Measurements from ENCODE around the gene PROZ. TPM values are rescaled to one million over a fixed set of nuclear protein-coding genes. Genes with fewer than 3 reads are reported as not detected.
A peak's percentile ranks its signal among the peaks of the same experiment; 100 is the strongest.
"Not testable (repeated sequence)": the region's sequence is repeated elsewhere in the genome, so short reads cannot be mapped to it uniquely, and the experiment has no call there.

The PROZ gene
- 1.0 TPM for polyA plus RNA-seq
- long read RNA-seq, donor 1: 0 reads
- long read RNA-seq, donor 2, partial matches to known transcripts: 0 of 1 reads
- long read RNA-seq, donor 2, other reads (novel, unspliced or antisense): 0 of 1 reads
- long read RNA-seq, donor 3: 0 reads
- long read RNA-seq, donor 4: 0 reads
- long read RNA-seq, donor 5, partial matches to known transcripts: 25 of 25 reads
- long read RNA-seq, donor 5, other reads (novel, unspliced or antisense): 0 of 25 reads
- long read RNA-seq, donor 6: 0 reads
- long read RNA-seq, donor 7: 0 reads
- long read RNA-seq, donor 8: 0 reads
- long read RNA-seq, donor 9: 0 reads
- long read RNA-seq, donor 10: 0 reads
- long read RNA-seq, donor 11: 0 reads

DNA sequence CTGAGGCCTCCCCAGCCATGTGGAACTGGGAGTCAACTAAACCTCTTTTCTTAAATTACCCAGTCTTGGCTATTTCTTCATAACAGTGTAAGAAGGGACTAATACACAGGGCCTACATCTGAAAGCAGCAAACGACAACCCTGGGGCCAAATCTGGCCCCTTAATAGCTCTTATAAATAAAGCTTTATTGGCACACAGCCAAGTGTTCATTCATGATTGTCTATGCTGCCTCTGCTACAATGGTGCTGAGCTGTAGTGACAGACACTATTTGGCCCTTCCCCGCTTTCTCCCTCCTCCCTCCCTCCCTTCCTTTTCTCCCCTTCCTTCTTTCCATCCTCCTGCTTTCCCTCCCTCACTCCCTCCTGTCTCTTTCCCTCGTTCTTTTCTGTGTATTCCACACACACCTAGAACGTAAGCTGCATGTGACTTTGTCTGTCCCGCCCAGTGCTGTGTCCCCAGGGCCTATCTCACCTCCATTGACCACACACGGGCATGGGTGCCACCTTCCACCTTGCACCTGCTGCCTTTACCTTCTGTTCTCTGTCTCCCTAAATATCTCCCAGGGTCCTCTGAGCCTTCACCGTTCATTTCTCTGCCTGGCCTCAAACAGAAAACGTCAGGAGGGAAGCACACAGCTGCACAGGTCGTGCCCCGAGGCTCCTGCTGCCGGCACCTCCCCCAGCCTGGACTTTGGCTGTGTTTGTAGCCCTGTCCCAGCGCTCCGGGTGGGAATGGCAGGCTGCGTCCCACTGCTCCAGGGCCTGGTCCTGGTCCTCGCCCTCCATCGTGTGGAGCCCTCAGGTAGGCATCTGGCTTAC, at the start of gene PROZ:
Gene PROZ, plus strand, starts transcription at position 720 of the 819 bp plus-strand sequence. Its CDS starts 13 bp downstream, at position 733.
- peak; percentile 39 to 74 for DNase-seq
- WGBS (ENCODE audit: insufficient coverage, low lambda C conversion rate): 60% methylated on average over 2 of the region's 16 CpGs

GRCh38 chr13:113109151-113110047, 49.0 kb upstream of the PROZ start:
- Histone ChIP-seq H3K27me3 (ENCODE audit: control insufficient read depth, insufficient read depth, low read length) (peaks cover 22% of the 10 kb centered on the region), H3K4me3 (ENCODE audit: low read length) (peak overlapping the region; percentile 10), H3K36me3 (ENCODE audit: control insufficient read depth, insufficient read depth, low read length) (no peaks in the 10 kb centered on the region), H3K9me3 (ENCODE audit: control insufficient read depth, low read depth, low read length) (peaks cover 37% of the 10 kb centered on the region), H3K27ac (ENCODE audit: low read length) (no peak overlapping the region), H3K4me1 (ENCODE audit: control insufficient read depth, insufficient read depth, low read length) (peaks cover 11% of the 10 kb centered on the region)
- WGBS (ENCODE audit: insufficient coverage, low lambda C conversion rate): no CpG with 5 or more reads among the region's 73 CpGs
- peak in 1 of 2 donors; percentile 24 for DNase-seq

More for the DNA sequence above, at the start of gene PROZ:
- Histone ChIP-seq H3K4me3 (ENCODE audit: low read length) (no peak within 1 kb of the TSS), H3K27ac (ENCODE audit: low read length) (no peak within 1 kb of the TSS), H3K9me3 (ENCODE audit: control insufficient read depth, low read depth, low read length) (peaks cover 3% of the 10 kb centered on the region), H3K36me3 (ENCODE audit: control insufficient read depth, insufficient read depth, low read length) (no peaks in the 10 kb centered on the region), H3K27me3 (ENCODE audit: control insufficient read depth, insufficient read depth, low read length) (peaks cover 20% of the 10 kb centered on the region), H3K4me1 (ENCODE audit: control insufficient read depth, insufficient read depth, low read length) (peaks cover 17% of the 10 kb centered on the region)

DNA sequence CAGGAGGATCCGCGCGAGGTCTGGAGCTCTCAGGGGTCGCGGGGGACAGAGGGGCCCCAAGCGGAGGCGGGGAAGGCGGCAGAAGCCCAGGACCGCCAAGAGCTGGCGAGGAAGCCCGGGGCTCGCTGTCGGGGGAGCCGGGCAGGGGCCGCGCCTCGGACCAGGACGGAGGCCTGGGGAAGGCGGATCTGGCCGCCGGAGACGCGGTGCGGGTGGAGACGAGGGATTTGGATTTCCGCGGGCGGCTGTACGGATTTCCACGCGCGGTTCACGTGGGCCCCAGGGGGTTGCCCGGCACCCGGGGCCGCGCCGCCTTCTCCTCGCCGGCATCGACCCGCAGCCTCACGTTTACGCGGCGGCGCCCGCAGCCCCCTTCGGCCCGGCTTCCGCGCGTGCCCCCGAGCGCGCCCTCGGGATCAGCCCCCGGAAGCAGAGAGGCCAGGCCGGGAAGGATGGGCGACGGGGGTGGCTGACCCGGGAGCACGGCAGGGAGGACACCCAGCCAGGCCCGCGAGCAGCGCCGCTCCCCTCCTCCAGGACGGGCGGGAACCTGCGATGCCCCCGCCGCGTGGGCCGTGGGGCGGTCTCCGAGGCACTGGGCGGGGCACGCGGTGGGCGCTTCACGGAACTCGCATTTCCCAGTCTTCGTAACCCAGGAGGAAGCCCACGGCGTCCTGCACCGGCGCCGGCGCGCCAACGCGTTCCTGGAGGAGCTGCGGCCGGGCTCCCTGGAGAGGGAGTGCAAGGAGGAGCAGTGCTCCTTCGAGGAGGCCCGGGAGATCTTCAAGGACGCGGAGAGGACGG, 48.2 kb upstream of the PROZ start:
- Histone ChIP-seq H3K4me3 (ENCODE audit: low read length) (peak overlapping the region; percentile 35), H3K27me3 (ENCODE audit: control insufficient read depth, insufficient read depth, low read length) (peaks cover 22% of the 10 kb centered on the region), H3K9me3 (ENCODE audit: control insufficient read depth, low read depth, low read length) (peaks cover 37% of the 10 kb centered on the region), H3K36me3 (ENCODE audit: control insufficient read depth, insufficient read depth, low read length) (no peaks in the 10 kb centered on the region), H3K27ac (ENCODE audit: low read length) (no peak overlapping the region), H3K4me1 (ENCODE audit: control insufficient read depth, insufficient read depth, low read length) (peaks cover 6% of the 10 kb centered on the region)
- no CpG with 5 or more reads among the region's 99 CpGs for WGBS (ENCODE audit: insufficient coverage, low lambda C conversion rate)
- DNase-seq: peak in 1 of 2 donors; percentile 66

DNA sequence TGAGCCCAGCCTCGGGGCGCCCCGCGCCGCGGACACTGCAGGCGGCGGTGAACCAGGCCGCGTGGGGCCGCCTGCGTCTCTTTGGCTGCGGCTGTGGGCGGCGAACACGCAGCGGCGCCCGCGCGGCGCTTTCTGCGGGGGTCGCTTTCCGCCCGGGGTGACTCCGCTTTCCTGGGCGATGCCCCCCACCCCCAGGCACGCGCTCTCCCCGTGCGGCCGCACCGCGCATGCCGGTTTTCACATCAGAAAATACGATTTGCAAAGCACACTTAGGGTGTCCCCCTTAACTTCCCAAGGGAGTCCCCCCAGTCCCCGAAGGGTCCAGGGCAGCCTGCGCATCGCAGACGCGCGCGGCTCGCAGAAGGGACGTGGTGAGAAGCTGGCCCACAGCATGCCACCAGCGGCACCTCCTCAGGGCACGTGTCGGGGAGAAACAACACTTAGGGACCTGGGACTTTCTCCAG, 47.6 kb upstream of the PROZ start:
- H3K9me3 ChIP-seq (ENCODE audit: control insufficient read depth, low read depth, low read length): peaks cover 37% of the 10 kb centered on the region
- no peak overlapping the region for H3K27ac ChIP-seq (ENCODE audit: low read length)
- peaks cover 3% of the 10 kb centered on the region for H3K4me1 ChIP-seq (ENCODE audit: control insufficient read depth, insufficient read depth, low read length)
- H3K36me3 ChIP-seq (ENCODE audit: control insufficient read depth, insufficient read depth, low read length): no peaks in the 10 kb centered on the region
- no peak for DNase-seq
- no CpG with 5 or more reads among the region's 49 CpGs for WGBS (ENCODE audit: insufficient coverage, low lambda C conversion rate)
- peaks cover 22% of the 10 kb centered on the region for H3K27me3 ChIP-seq (ENCODE audit: control insufficient read depth, insufficient read depth, low read length)
- peak overlapping the region; percentile 35 for H3K4me3 ChIP-seq (ENCODE audit: low read length)

DNA sequence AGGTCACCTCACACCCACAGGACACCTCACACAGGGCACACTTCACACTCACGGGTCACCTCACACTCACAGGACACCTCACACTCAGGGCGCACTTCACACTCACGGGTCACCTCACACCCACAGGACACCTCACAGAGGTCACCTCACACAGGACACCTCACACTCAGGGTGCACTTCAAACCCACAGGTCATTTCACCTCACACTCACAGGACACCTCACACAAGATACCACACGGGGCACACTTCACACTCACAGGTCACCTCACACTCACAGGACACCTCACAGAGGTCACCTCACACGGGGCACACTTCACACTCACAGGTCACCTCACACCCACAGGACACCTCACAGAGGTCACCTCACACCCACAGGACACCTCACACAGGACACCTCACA, 46.6 kb upstream of the PROZ start:
- not testable (repeated sequence) for H3K4me3 ChIP-seq (ENCODE audit: low read length); H3K4me1 ChIP-seq (ENCODE audit: control insufficient read depth, insufficient read depth, low read length); DNase-seq; H3K27ac ChIP-seq (ENCODE audit: low read length); H3K36me3 ChIP-seq (ENCODE audit: control insufficient read depth, insufficient read depth, low read length)
- Histone ChIP-seq H3K9me3 (ENCODE audit: control insufficient read depth, low read depth, low read length) (peaks cover 35% of the 10 kb centered on the region), H3K27me3 (ENCODE audit: control insufficient read depth, insufficient read depth, low read length) (peaks cover 22% of the 10 kb centered on the region)
- WGBS (ENCODE audit: insufficient coverage, low lambda C conversion rate): no CpG with 5 or more reads among the region's 5 CpGs

DNA sequence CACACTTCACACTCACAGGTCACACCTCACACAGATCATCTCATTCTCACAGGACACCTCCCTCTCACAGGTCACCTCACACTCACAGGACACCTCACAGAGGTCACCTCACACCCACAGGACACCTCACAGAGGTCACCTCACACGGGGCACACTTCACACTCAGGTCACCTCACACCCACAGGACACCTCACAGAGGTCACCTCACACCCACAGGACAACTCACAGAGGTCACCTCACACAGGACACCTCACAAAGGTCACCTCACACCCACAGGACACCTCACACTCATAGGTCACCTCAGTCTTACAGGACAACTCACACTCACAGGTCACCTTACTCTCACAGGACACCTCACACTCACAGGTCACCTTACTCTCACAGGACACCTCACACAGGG, 46.0 kb upstream of the PROZ start:
- WGBS (ENCODE audit: insufficient coverage, low lambda C conversion rate): no CpG with 5 or more reads among the region's 1 CpG
- Histone ChIP-seq H3K9me3 (ENCODE audit: control insufficient read depth, low read depth, low read length) (peaks cover 31% of the 10 kb centered on the region), H3K27me3 (ENCODE audit: control insufficient read depth, insufficient read depth, low read length) (peaks cover 22% of the 10 kb centered on the region)
- not testable (repeated sequence) for DNase-seq; H3K4me3 ChIP-seq (ENCODE audit: low read length); H3K36me3 ChIP-seq (ENCODE audit: control insufficient read depth, insufficient read depth, low read length); H3K27ac ChIP-seq (ENCODE audit: low read length); H3K4me1 ChIP-seq (ENCODE audit: control insufficient read depth, insufficient read depth, low read length)

- DNase-seq: no peak
- H3K4me3 ChIP-seq (ENCODE audit: low read length): no peak overlapping the region
- no CpG with 5 or more reads among the region's 9 CpGs for WGBS (ENCODE audit: insufficient coverage, low lambda C conversion rate)
- H3K27me3 ChIP-seq (ENCODE audit: control insufficient read depth, insufficient read depth, low read length): peaks cover 22% of the 10 kb centered on the region
- peaks cover 3% of the 10 kb centered on the region for H3K4me1 ChIP-seq (ENCODE audit: control insufficient read depth, insufficient read depth, low read length)
- H3K27ac ChIP-seq (ENCODE audit: low read length): no peak overlapping the region
- no peaks in the 10 kb centered on the region for H3K36me3 ChIP-seq (ENCODE audit: control insufficient read depth, insufficient read depth, low read length)
- peaks cover 24% of the 10 kb centered on the region for H3K9me3 ChIP-seq (ENCODE audit: control insufficient read depth, low read depth, low read length)
Measured at GRCh38 chr13:113112893-113113845, 45.3 kb upstream of the PROZ start.

GRCh38 chr13:113113846-113114271, 44.6 kb upstream of the PROZ start:
- H3K9me3 ChIP-seq (ENCODE audit: control insufficient read depth, low read depth, low read length): peaks cover 18% of the 10 kb centered on the region
- H3K4me1 ChIP-seq (ENCODE audit: control insufficient read depth, insufficient read depth, low read length): peaks cover 3% of the 10 kb centered on the region
- no peak overlapping the region for H3K4me3 ChIP-seq (ENCODE audit: low read length)
- no peak for DNase-seq
- no peak overlapping the region for H3K27ac ChIP-seq (ENCODE audit: low read length)
- no peaks in the 10 kb centered on the region for H3K36me3 ChIP-seq (ENCODE audit: control insufficient read depth, insufficient read depth, low read length)
- WGBS (ENCODE audit: insufficient coverage, low lambda C conversion rate): no CpG with 5 or more reads among the region's 8 CpGs
- H3K27me3 ChIP-seq (ENCODE audit: control insufficient read depth, insufficient read depth, low read length): peaks cover 22% of the 10 kb centered on the region
